Endothelial cell (in vitro differentiated cells): ENCODE data around the gene NXN. TPM values are rescaled to one million over a fixed set of nuclear protein-coding genes. Genes with fewer than 3 reads are reported as not detected.

Experiments used
- DNase-seq: peaks from one replicate; pipeline ENCODE4 v3.0.0; 2021; ENCODE audit warnings: low spot score
- H3K27ac Mint-ChIP-seq: one replicate; pipeline ENCODE4 v1.8.0; 2021; ENCODE audit warnings: mixed read lengths, inconsistent platforms; ENCODE audit not compliant: unreplicated experiment
- H3K27me3 Mint-ChIP-seq: one replicate; pipeline ENCODE4 v1.8.0; 2021; ENCODE audit warnings: mild to moderate bottlenecking, moderate library complexity, mixed read lengths, inconsistent platforms; ENCODE audit not compliant: unreplicated experiment
- H3K36me3 Mint-ChIP-seq: one replicate; pipeline ENCODE4 v1.8.0; 2021; ENCODE audit warnings: mild to moderate bottlenecking, low read depth, mixed read lengths, inconsistent platforms; ENCODE audit not compliant: unreplicated experiment
- H3K4me1 Mint-ChIP-seq: one replicate; pipeline ENCODE4 v1.8.0; 2021; ENCODE audit warnings: mild to moderate bottlenecking, mixed read lengths, inconsistent platforms; ENCODE audit not compliant: unreplicated experiment
- H3K4me3 Mint-ChIP-seq: one replicate; pipeline ENCODE4 v1.8.0; 2021; ENCODE audit warnings: mild to moderate bottlenecking, mixed read lengths, inconsistent platforms; ENCODE audit not compliant: unreplicated experiment
- H3K9me3 Mint-ChIP-seq: one replicate; pipeline ENCODE4 v1.8.0; 2021; ENCODE audit warnings: mixed read lengths, inconsistent platforms; ENCODE audit not compliant: unreplicated experiment
- long read RNA-seq: library from polyadenylated mRNA; unstranded; transcript quantifications from one replicate; pipeline ENCODE4 v2.0.0, GENCODE V29; 2020; ENCODE audit not compliant: unreplicated experiment
- total RNA-seq: library from RNA; stranded (reverse); fragmentation: NEBNext Ultra II Directional; extraction: Animal tissue kit (Norgen Biotek cat#: 25700); gene quantifications from one replicate; pipeline ENCODE4 v1.2.1, GENCODE V29; 2021; ENCODE audit not compliant: unreplicated experiment
- TF ChIP-seq, protein P1 (sequence below): fragments of 200-600 bp; sonication (generic); IDR thresholded peaks from one replicate; pipeline ENCODE4 v1.5.0; 2021; ENCODE audit warnings: antibody characterized with exemption; ENCODE audit not compliant: unreplicated experiment

The NXN gene
- total RNA-seq = 53.9 TPM
- long read RNA-seq, partial matches to known transcripts = 2 of 8 reads
- long read RNA-seq, other reads (novel, unspliced or antisense) = 6 of 8 reads

DNA sequence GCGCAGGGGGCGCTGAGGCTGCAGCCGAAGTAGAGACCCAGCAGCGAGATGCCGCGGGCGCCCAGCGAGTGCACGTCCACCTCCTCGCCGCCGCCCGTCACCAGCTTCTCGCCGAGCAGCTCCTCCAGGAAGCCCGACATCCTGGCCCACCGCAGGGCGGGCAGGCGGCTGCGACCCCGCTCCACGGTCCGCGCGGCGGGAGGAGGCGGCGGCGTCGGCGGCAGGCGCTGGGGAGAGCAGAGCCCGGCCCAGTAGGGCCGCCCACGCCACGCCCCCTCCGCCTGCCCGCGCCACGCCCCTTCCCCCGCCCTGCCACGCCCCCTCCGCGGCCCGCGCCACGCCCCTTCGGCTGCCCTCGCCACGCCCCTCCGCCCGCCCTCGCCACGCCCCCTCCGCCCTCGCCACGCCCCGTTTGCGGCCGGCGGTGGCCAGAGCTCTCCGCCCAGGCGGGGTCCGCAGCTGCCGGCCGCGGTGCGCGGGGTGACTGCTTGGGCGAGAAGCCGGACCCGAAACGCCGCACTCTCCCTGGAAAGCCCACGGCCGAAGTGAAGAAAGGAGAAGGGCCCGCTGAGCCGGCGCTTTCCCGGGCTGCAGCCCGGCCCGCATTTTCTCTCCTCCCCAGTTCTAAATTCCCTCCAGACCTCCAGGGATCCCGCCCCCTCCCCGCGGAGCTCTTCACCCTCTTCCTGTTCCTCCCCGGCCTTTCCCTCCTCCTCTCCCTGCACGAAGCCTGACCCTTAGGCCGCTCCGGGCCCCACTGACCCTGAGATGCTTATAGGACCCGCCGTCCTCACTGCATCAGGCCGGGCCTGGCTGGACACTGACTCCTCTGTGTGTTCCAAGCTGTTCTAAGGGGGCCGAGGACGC, at the start of gene NXN:
NXN (minus strand) TSS at position 238 of the 867 bp plus-strand sequence.
- peak; percentile 97 for DNase-seq
- H3K4me1 Mint-ChIP-seq = peaks cover 28% of the 10 kb centered on the region
- peak within 1 kb of the TSS; percentile 93 for H3K4me3 Mint-ChIP-seq
- H3K36me3 Mint-ChIP-seq = peaks cover 4% of the 10 kb centered on the region
- TF ChIP-seq, protein P1, sequence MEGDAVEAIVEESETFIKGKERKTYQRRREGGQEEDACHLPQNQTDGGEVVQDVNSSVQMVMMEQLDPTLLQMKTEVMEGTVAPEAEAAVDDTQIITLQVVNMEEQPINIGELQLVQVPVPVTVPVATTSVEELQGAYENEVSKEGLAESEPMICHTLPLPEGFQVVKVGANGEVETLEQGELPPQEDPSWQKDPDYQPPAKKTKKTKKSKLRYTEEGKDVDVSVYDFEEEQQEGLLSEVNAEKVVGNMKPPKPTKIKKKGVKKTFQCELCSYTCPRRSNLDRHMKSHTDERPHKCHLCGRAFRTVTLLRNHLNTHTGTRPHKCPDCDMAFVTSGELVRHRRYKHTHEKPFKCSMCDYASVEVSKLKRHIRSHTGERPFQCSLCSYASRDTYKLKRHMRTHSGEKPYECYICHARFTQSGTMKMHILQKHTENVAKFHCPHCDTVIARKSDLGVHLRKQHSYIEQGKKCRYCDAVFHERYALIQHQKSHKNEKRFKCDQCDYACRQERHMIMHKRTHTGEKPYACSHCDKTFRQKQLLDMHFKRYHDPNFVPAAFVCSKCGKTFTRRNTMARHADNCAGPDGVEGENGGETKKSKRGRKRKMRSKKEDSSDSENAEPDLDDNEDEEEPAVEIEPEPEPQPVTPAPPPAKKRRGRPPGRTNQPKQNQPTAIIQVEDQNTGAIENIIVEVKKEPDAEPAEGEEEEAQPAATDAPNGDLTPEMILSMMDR = no peak
- H3K9me3 Mint-ChIP-seq = no peaks in the 10 kb centered on the region
- H3K27me3 Mint-ChIP-seq = peaks cover 6% of the 10 kb centered on the region
- H3K27ac Mint-ChIP-seq = no peak within 1 kb of the TSS

DNA sequence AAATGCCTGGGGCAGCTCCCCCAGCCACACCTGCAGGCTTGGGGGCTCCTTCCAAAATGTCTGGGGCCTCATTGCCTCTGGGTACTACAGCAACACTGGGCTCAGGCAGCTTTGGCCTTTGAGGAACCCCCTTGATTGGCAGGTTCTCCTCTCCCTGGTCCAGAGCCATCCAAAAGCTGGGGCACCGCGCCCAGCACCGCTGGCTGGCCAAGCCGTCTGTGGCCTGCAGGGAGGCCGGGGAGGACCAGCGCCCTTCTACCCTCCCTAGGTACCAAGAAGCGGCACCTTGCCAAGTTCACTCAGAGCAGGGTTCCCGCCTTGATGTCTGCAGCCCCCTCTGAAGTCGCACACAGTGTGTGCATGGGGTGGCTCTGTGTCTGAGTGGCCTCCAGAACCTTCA, 47.5 kb upstream of the NXN start:
- DNase-seq = no peak
- Mint-ChIP-seq H3K9me3 (no peaks in the 10 kb centered on the region), H3K27ac (no peak overlapping the region), H3K27me3 (peaks cover 3% of the 10 kb centered on the region), H3K4me3 (no peak overlapping the region), H3K36me3 (peaks cover 5% of the 10 kb centered on the region), H3K4me1 (no peaks in the 10 kb centered on the region)
- TF ChIP-seq, protein P1 = no peak

DNA sequence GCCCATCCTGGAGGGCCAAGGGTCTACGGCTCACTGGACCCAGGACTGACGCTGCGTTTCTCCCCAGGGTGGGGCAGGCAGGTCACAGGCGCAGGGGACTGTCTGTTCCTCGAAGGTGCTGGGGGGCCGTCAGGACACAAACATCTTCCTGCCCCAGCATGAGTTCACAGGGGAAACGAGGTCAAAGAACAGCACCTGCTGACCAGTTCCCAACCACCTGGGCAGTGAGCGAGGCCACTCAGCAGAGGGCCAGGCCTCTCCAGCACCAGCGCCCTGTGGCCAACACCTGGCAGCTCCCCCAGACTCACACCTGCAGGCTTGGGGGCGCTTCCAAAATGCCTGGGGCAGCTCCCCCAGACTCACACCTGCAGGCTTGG, 47.0 kb upstream of the NXN start:
- no peak overlapping the region for H3K27ac Mint-ChIP-seq
- H3K27me3 Mint-ChIP-seq = peaks cover 3% of the 10 kb centered on the region
- H3K4me1 Mint-ChIP-seq = no peaks in the 10 kb centered on the region
- no peaks in the 10 kb centered on the region for H3K9me3 Mint-ChIP-seq
- TF ChIP-seq, protein P1 = no peak
- no peak overlapping the region for H3K4me3 Mint-ChIP-seq
- DNase-seq = no peak
- H3K36me3 Mint-ChIP-seq = peaks cover 5% of the 10 kb centered on the region

DNA sequence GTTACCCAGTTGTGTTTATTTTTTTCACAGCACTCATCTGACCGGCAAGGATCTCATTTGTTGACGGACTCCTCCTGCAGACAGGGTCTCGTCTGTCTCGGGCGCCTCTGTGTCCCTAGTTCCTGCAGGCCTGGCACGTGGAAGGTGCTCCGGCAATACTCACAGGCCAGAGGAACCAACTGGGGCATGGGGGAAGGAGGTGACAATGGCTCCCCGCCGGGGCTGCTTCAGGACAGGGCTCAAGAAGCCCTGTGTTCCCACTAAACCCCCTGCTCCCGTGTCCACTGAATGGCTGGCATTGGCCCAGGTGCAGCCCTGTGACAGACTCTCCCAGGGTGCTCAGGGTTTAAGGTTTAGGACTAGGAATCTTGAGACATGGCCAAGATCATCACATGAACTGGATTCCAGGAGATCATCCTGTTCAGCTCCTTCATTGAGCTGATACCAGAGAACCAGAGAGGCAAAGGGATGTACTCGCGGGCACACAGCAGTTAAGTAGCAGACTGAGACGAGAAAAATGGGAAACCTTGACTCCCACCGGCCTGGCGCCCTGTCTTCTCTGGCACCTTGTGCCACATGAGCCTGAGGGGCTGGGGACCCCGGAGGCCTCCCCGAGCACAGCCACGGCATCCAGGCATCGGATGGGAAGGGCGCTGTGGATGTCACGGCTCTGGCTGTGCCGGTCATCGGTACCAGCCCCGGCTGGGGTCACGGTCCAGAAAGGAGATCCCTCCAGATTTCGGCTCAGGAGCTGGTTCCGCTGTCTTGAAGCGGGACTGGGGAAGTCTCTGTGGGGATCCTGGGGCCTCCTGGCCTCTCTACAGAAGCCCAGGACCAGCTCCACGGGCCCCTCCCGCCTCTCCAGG, 46.4 kb upstream of the NXN start:
- Mint-ChIP-seq H3K27ac (no peak overlapping the region), H3K36me3 (peaks cover 5% of the 10 kb centered on the region), H3K9me3 (no peaks in the 10 kb centered on the region), H3K4me1 (no peaks in the 10 kb centered on the region), H3K4me3 (peak overlapping the region; percentile 9), H3K27me3 (peaks cover 3% of the 10 kb centered on the region)
- TF ChIP-seq, protein P1 = no peak
- DNase-seq = no peak
